GM18511 (cell line): ENCODE measurements around the gene FRMD8.

Experiments used
- ATAC-seq: cut with Tn5 transposase; IDR thresholded peaks from one replicate; pipeline ENCODE4 v1.9.1; 2021; ENCODE audit warnings: mild to moderate bottlenecking, moderate library complexity; ENCODE audit not compliant: unreplicated experiment

Gene FRMD8

DNA sequence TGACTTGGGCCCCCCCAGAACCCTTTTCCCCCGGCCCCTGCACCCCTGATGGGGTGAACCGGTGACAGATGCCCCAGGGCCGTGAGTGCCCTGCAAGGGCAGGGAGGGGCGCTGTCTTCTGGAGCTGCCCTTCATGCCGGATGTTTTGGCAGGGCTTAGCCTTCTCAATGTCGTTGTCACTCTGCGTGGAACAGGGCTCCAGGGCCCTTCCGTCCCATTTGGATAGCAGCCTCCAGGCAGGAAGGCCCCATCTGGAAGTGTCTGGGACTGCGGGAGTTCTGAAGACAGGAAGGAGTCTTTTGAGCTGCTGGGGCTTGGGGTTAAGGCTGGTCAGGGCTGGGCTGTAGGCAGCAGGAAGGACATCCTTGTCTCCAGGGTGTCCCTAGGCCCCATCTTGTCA, 4.6 kb downstream of the FRMD8 start:
- no peak for ATAC-seq

DNA sequence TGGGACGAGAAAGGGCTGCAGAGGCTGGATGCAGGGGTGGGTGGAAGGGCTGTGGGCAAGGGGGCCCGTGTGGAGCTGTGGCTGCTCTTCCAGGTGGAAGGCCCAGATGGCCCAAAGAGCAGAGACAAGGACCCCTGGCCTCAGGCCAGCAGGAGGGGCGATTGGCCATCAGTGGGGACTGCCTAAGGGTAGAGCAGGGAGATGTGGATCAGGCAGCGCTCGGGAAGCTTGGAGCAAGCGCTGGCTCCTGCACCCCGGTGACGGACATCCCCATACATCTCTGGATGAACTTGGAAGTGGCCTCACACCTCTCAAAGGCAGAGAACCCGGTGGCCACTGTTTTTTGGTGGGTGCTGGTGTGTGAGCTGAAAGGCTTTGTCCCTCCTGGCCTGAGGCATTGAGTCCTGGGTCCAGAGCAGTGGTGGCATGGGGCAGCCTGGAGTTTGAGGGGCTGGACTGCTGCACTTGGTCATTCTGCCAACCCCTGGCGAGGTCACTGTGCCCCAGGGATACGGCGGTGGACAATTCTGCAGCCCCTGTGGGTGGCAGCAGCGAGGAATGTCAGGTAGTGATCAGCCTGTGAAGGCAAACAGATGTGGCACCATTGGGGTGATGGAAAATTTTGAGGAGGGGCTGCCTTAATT, 5.9 kb downstream of the FRMD8 start:
- no peak for ATAC-seq

DNA sequence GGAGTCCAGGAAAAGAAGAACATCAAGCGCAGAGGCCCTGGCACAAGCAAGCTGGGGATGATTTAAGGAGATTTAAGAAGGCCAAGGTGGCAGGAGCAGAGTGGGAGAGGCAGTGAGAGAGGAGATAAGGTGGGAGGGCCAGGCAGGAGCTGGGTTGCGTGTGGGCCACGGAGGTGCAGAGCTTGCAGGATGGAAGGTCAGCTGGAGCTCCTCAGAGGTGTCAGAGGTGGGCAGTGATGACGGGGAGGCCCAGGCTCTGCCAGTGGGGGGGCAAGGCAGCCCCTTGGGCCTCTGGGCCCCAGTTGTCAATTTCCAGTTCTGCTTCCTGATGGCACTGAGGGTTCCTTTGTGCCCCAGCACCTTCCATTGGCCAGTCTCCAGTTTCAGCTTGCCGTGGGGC, 6.5 kb downstream of the FRMD8 start:
- ATAC-seq, result no peak

DNA sequence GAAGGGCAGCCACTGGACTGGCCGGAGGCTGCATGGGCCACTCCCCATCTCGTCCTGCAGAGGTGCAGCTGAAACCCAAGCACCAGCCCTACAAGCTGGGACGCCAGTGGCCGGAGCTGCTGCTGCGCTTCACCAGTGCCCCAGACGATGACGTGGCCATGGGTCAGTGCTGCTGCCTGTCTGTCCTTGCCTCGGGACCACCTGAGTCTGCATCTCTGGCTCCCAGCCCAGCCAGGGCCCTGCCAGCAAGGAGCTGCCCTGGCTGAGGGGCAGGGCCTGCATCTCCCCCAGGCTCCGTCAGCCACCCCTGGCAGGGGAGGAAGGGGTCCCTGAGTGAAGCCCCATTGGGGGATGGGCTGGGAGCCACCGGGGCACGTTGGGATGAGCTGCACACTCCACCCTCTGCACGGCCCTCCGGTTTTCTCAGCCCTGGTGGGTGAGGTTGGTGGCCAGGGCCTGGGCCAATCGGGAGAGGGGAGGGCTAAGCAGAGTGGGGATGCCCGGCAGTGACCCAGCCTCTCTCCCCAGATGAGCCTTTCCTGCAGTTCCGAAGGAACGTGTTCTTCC, 7.2 kb downstream of the FRMD8 start:
- no peak for ATAC-seq

DNA sequence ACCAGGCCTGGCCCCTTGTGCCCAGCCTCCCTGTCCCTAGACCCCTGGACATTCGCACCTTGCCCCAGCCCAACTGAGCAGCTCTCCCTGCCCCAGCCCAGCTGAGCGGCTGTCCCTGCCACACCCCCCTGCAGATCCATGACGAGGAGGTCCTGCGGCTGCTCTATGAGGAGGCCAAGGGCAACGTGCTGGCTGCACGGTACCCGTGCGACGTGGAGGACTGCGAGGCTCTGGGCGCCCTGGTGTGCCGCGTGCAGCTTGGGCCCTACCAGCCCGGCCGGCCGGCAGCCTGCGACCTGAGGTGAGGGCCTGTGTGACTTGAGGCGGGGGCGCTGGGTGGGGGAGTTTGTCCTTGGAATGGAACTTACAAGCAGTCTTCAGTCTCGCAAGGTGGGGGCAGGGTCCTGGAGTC, 7.7 kb downstream of the FRMD8 start:
- ATAC-seq, result no peak

DNA sequence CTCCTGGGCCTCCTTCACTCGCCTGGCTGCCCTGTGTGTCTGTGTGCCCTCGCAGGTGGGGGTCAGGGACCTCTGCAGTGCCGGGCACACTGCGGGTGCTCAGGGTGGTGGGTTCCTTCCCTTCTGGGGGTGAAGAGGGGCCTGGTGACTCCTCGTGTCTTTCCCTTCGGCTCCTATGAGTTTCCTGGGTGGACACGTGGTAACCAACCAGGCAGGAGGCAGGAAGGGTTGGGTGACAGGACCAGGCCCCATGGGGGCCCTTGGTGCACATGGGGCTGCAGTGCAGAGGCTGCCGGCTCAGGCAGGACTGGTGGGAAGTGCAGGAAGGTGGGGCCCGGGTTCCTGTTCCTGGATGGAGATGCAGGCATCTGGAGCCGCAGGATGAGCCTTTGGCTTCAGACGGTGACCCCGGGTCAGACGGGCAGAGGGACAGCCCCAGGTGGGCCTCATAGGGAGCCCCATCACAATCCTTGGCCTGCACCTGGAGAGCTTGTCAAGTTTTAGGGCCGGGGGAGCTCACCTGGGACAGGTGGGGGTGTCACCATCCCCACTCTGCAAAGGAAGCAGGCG, 9.6 kb downstream of the FRMD8 start:
- ATAC-seq, result no peak

DNA sequence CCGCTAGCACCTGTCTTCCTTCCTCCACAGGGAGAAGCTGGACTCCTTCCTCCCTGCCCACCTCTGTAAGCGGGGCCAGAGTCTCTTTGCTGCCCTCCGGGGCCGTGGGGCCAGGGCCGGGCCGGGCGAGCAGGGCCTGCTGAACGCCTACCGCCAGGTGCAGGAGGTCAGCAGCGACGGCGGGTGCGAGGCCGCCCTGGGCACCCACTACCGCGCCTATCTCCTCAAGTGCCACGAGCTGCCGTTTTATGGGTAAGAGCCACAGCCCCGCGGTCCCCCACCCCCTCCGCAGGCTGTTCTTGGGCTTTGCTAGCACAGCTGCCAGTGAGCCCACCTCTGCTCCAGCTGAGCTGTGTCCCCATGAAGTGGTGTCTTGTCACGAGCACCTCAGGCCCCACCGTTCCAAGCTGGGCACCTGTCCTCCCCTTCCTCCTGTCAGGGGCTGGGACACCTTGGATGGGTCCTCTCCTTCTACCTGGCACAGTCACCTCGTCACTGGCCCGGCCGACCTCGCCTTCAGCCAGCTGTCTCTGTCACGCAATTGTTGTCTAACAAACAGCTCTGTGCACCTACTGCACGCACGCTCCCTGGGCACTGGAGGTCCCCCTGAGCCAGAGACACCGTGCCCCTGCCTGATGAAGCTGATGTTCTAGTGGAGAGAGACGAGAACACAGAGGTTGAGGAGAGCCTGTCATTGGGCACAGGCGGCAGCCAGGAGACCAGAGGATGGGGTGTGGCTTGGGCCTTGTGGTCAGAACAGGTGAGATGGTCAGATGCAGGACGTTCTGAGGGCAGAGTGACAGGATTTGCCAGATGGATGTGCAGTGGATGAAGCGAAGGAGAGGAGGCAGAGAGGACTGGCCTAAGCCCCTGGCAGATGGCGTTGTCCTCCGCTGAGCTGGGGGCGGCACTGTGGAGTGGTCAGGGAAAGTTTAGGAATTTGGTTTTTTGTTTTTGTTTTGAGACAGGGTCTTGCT, 10.6 kb downstream of the FRMD8 start:
- ATAC-seq, result no peak

DNA sequence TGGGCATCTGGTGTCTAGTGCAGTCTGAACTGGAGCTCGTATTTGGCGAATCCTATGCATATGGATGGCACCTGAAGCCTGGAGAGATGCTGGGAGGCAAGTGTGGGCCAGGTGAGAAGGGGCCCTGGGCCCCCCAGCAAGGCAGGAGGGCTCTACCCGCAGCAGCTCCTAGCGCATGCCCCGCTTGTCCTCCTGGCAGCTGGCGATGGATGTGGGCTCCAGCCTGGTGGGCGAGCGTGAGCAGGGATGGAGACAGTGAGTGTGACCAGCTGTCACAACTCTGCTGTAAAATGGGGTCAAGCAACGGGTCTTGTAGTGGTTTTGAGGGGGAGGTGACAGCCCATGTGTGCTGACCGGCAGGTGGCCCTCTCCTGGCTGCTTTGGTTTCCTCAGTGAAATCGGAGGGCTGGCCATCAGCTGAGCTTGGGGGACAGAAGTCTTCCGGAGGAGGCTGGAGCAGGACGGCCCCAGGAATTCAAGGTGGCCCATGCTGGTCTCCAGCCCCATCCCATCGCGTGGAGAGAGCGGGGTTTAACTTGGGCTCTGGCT, 12.0 kb downstream of the FRMD8 start:
- ATAC-seq, result no peak

DNA sequence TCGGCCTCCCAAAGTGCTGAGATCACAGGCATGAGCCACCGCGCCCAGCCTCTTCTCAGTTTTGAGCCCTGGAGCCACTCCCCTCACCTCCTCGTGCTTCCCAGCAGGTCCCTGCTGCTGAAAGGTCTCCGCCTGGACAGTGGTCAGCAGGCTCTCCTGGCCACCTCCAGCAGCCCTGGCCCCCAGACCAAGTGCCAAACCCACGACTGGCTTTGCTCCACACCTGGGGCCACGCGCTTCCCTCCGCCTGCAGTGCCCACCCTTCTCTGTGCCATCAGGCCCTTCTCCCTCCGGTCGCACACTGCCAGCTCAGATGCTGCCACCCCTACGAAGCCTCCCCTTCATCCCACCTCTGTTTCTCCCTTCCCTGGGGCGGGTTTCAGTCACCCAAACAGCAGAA, 12.8 kb downstream of the FRMD8 start:
- no peak for ATAC-seq

DNA sequence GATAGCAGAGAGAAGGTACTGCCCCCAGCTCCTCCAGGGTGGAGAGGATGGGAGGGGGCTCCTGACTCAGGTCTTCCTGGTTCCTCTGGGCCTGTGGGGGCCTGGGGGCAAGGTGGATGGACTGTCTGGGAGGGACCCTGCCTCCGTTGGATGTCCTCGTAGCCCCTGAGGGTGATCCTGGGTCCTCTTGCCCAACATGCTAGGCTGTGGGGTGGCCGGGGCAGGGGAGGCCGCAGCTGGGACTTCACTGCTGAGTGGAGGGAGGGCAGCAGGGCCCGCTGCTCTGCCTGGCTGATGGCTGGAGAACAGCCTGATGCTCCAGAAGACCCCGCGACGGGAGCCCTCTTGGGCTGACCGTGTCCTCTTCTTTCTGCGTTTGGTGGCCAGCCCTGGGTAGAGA, 13.4 kb downstream of the FRMD8 start:
- ATAC-seq, result no peak

DNA sequence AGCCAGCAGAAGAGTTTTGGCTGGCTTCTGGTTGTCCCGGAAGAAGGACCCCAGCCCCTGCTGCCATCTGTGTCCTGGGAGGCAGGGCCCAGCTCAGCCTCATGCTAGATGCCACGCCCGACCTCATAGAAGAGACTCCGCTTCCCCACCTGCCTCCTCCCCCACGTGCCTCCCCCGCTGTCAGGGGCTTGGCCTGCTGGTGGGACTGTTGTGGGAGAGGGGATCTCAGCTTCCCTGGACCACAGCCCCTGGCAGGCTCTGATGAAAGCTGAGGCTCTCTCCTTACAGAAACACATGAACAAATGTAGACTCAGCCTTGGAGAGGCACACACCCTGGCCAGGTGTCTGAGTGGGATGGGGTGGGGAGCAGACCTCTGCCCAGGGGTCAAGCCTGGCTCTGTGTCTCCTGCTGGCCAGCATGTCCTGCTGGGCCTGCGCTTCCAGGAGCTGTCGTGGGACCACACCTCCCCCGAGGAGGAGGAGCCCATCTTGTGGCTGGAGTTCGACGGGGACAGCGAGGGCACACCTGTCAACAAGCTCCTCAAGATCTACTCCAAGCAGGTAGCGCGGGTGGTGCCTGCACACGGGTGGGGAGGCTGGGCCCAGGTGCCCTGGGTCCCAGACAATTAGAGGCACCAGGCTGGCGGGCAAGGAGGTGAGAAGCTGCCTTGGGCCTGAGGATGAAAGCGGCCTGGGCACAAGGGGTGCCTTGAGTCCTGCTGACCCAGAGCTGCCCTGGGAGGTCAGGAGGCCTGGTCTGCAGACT, 14.1 kb downstream of the FRMD8 start:
- ATAC-seq, result no peak

DNA sequence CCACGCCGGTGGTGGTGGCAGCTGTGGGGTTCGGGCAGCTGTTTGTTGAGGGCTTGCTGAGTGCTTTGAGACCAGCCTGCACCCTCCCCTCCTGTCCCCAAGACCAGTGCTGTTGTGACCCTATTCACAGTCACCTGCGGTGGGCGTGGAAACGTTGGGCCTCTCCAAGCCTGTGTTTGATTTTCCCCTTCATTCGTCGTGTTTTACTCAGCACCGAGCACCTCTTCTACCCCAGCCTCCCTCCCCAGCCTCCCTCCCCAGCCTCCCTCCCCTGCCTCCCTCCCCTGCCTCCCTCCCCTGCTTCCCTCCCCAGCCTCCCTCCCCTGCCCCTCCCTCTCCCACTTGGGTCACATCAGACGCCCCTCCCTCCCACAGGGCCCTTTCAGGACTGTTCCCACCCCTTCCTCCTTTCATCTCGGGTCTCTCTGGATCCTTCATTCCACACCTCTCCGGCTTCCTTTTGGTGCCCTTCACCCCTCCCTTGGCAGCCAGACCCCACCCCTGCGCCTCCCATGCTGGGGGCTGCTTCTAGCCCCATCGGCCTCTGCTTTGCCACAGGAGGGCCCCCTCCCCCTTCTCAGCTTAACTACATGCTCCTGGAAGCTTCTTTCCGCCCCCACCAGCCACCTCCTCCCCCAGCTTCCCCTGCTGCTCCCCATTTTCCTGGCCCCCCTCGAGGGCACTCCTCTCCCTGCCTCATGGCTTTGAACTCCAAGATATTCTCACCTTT, 14.8 kb downstream of the FRMD8 start:
- ATAC-seq, result no peak

DNA sequence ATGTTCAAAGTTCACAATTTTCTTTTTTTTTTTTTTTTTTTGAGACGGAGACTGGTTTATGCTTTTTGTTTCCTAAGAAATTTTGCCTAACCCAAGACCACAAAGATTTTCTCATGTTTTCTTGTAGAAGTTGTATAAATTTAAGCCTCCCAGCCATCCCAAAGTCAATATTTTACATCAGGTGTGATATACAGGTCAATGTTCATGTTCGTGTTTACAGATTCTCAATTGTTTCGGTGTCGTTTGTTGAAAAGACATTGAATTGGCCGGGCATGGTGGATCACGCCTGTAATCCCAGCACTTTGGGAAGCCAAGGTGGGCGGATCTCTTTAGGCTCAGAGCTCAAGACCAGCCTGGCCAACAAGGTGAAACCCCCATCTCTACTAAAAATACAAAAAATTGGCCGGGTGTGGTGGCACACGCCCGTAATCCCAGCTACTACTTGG, 15.4 kb downstream of the FRMD8 start:
- ATAC-seq, result no peak

DNA sequence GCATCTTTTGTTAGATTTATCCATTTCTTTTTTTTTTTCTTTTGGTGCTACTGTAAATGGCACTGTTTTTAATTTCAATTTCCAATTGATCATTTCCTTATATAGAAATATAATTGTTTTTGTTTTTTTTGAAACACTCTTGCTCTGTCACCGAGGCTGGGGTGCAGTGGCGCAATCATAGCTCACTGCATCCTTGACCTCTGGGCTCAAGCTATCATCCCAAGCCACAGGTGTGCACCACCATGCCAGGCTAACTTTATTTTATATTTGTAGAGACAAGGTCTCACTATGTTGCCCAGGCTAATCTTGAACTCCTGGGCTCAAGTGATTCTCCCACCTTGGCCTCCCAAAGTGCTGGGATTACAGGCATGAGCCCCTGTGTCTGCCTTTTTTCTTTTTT, 16.4 kb downstream of the FRMD8 start:
- no peak for ATAC-seq

DNA sequence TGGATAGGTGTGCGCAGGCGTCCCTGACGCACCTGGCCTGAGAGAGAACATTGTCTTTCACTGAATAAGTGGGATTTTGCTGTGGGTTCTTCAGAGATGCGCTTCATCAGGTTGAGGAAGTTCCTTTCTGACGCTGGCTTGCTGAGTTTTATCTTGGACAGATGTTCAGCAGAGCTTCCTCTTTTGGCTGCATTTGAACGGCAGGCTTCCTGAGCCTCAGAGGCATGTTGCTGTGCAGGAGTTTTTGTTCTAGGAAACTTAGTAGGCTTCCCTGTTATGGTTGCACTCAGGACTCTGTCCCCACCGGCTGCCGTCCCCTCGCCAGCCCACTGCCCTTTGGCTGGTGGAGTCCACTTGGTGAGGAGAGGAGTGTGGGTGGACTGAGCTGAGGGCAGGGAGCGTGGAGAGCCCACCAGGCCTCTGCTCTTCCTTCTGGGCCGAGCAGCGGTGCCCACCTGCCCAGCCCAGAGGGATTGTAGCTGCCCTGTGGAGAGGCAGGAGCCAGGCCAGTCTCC, 17.2 kb downstream of the FRMD8 start:
- ATAC-seq, result no peak

DNA sequence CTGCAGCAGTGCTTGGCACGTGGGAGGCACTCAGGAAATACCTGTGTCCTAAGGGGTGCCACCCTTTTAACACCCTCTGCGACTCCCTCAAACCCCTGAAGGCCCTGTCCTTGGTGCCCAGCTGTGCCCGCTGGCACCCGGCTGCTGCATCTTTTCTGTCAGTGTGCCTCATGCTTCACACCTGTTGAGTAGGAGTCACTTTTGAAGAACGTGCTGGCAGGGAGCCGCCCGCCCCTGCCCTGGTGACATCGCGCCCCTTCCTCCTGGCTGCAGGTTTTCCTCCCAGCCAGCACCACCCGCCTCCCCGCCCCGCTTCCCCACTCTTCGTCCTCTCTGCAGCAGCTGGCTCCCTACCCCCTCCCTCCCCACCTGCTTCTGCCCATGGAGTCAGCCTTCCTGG, 17.8 kb downstream of the FRMD8 start:
- no peak for ATAC-seq

DNA sequence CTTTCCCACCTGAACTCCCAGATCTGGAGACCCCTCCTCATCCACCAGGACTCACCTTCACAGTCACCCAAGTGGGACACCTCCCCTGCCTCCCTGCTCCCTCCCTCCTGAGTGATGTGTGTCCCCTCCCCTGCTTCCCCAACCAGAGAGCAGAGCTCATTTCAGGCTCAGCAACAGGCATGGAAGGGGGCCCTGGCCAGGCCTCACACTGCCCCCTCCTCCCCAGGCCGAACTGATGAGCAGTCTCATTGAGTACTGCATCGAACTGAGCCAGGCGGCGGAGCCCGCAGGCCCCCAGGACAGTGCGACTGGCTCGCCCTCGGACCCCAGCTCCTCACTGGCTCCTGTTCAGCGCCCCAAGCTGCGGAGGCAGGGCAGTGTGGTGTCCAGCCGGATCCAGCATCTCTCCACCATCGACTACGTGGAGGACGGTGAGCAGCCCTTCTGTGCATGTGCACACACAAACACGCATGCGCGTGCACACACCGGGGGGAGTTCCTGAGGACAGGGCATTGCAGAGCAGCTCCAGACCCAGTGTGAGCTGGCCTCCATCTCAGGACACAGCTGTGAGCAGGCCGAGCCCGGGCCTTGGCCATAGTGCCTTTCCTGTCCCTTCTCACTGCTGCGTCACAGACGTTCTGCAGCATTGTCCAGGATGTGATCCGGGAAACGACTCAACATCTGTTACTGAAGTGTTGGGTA, 18.4 kb downstream of the FRMD8 start:
- ATAC-seq, result no peak

DNA sequence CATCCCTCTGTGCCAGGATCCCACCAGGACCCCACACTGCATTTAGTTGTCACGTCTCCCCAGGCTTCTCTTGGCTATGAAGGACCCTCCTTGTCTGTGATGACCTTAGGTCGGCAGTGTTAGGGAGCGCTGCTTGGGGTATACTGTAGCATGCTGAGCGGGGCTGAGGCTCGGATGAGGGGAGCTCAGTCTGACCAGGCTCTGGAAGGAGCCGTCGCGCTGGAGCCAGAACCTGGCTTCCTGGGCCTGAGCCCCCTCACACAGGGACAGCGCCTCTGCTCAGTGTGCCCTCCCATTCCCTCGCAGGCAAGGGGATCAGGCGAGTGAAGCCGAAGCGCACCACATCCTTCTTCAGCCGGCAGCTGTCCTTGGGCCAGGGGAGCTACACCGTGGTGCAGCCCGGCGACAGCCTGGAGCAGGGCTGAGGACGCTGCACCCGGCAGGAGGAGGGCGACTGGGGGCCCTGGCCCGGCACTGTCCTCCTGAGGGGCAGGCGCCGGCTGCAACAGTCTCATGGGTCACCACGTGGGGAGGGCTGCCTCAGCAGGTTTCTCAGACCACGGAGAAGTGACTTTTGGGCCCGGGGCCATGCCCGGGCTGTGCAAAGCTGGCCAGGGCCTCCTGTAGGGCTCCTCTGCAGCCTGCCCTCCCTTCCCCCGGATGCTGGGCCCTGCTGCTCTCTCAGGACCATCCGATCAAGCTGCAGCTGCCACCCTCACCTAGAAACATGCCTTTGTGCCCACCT, 24.7 kb downstream of the FRMD8 start:
- ATAC-seq, result no peak
